Upper lobe of left lung (tissue), 6 donors: ENCODE results near the gene PCBD2. TPM values are rescaled to one million over a fixed set of nuclear protein-coding genes. Genes with fewer than 3 reads are reported as not detected.

Source experiments
- ATAC-seq, 2 donors: fragments of 200-7000 bp; cut with Tn5 transposase; one replicate each; pipeline ENCODE4 v1.9.1; 2022; ENCODE audit warnings: mild to moderate bottlenecking in 2 of 2, moderate library complexity in 2 of 2; ENCODE audit not compliant: low FRiP score in 2 of 2
- DNase-seq, 2 donors: peaks; one replicate each; pipeline ENCODE4 v3.0.0-alpha.2; 2019 to 2020
- H3K27ac ChIP-seq, 4 donors: fragments of 200-600 bp; sonication (generic); one replicate each; pipeline ENCODE4 v1.5.1; 2016 to 2019
- H3K27me3 ChIP-seq, 4 donors: fragments of 200-600 bp; sonication (generic); one replicate each; pipeline ENCODE4 v1.5.1; 2017 to 2019
- H3K36me3 ChIP-seq, 4 donors: fragments of 200-600 bp; sonication (generic); one replicate each; pipeline ENCODE4 v1.5.1; 2016 to 2019
- H3K4me1 ChIP-seq, 4 donors: fragments of 200-600 bp; sonication (generic); one replicate each; pipeline ENCODE4 v1.5.1; 2018 to 2019
- H3K4me3 ChIP-seq, 4 donors: fragments of 200-600 bp; sonication (generic); one replicate each; pipeline ENCODE4 v1.5.1; 2017 to 2019; ENCODE audit warnings: mild to moderate bottlenecking in 2 of 4, moderate library complexity in 1 of 4
- H3K9me3 ChIP-seq, 4 donors: fragments of 200-600 bp; sonication (generic); one replicate each; pipeline ENCODE4 v1.5.1; 2018 to 2019
- CTCF ChIP-seq, 6 experiments: fragments of 450-650 bp in 4 of 6; fragments of 200-600 bp in 2 of 6; sonication (generic) in 2 of 6; IDR thresholded peaks; one replicate each; pipeline ENCODE4 v1.5.1; 2016 to 2019; ENCODE audit warnings: antibody characterized with exemption in 6 of 6
- EP300 ChIP-seq, 4 donors: sonication (generic); formaldehyde crosslinking; IDR thresholded peaks; one replicate each; pipeline ENCODE4 v1.5.1; 2017; ENCODE audit warnings: antibody characterized with exemption in 4 of 4, control low read depth in 2 of 4
- POLR2A ChIP-seq, 4 donors: fragments of 450-650 bp; IDR thresholded peaks; one replicate each; pipeline ENCODE4 v1.5.1; 2016 to 2017; ENCODE audit warnings: antibody characterized with exemption in 4 of 4, mild to moderate bottlenecking in 2 of 4
- POLR2AphosphoS5 ChIP-seq, 2 donors: sonication (generic); formaldehyde crosslinking; IDR thresholded peaks; one replicate each; pipeline ENCODE4 v1.5.1; 2017; ENCODE audit warnings: antibody characterized with exemption in 2 of 2
- WGBS, 2 donors: methylation state at CpG; one replicate each; pipeline ENCODE4 v1.1.5; 2017 to 2018; 5-methylcytosine and 5-hydroxymethylcytosine counted together
- total RNA-seq, 6 donors: library from RNA; depleted of rRNA in 4 of 6; stranded (reverse); fragments of >200 nt in 4 of 6; gene quantifications; one replicate each; pipeline versions ENCODE4 v1.1.0 to v1.2.1, GENCODE V29; 2016 to 2021
- donor health status: DM: no; HTN: no; CAD: no; lungs with moderate emphysema.
- donor health status: DM: no; HTN: yes; CAD: no; lungs with severe emphysema.

PCBD2 gene
- total RNA-seq, 6 donors from 2014 or later: 8.4 to 14.4 (median 9.1) TPM

DNA sequence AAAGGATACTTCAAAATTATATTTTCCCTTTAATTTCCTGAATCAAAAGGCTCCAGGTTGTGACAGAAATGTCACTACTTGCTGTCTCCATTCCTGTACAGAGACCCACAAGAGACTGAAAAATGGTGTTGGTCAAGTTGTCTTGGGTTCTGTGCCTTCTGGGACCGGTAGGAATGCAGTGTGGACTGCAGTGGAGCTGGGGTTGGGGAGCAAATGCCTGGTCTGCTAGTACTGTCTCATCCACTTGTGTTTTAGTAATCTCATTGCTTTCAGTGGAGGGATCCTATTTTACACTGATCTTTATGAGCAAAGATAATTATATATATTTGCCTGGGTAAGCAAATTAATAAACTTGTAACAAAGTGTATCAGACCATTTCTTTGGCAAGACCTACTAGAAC, 38.6 kb downstream of the PCBD2 start:
- no peak for TF ChIP-seq CTCF (IDR thresholded peaks at IDR 0.05)
- no peak for TF ChIP-seq POLR2A (IDR thresholded peaks at IDR 0.05)
- TF ChIP-seq EP300 (IDR thresholded peaks at IDR 0.05): no peak
- no peak for TF ChIP-seq POLR2AphosphoS5 (IDR thresholded peaks at IDR 0.05)
- Histone ChIP-seq H3K36me3 (no peaks in the 10 kb centered on the region), H3K4me1 (peaks cover 0 to 4% (median 0%) of the 10 kb centered on the region in 4 donors), H3K4me3 (no peak overlapping the region), H3K9me3 (no peaks in the 10 kb centered on the region), H3K27me3 (no peaks in the 10 kb centered on the region), H3K27ac (no peak overlapping the region)
- no peak for ATAC-seq
- 69 to 70% methylated on average over 1 of the region's 1 CpG for WGBS, 2 donors
- DNase-seq: no peak

GRCh38 chr5:134944630-134945029, 39.7 kb downstream of the PCBD2 start:
- WGBS, 2 donors: 50% methylated on average over 1 of the region's 1 CpG
- Histone ChIP-seq H3K4me3 (no peak overlapping the region), H3K27ac (no peak overlapping the region), H3K36me3 (no peaks in the 10 kb centered on the region), H3K4me1 (peaks cover 0 to 4% (median 0%) of the 10 kb centered on the region in 4 donors), H3K9me3 (no peaks in the 10 kb centered on the region), H3K27me3 (no peaks in the 10 kb centered on the region)
- TF ChIP-seq POLR2AphosphoS5 (IDR thresholded peaks at IDR 0.05) (no peak), EP300 (IDR thresholded peaks at IDR 0.05) (no peak), CTCF (IDR thresholded peaks at IDR 0.05) (no peak), POLR2A (IDR thresholded peaks at IDR 0.05) (no peak)
- DNase-seq: no peak
- ATAC-seq: no peak

- TF ChIP-seq POLR2AphosphoS5 (IDR thresholded peaks at IDR 0.05) (no peak), POLR2A (IDR thresholded peaks at IDR 0.05) (no peak), EP300 (IDR thresholded peaks at IDR 0.05) (no peak), CTCF (IDR thresholded peaks at IDR 0.05) (no peak)
- H3K4me3 ChIP-seq: no peak overlapping the region
- peaks cover 0 to 4% (median 0%) of the 10 kb centered on the region in 4 donors for H3K4me1 ChIP-seq
Measured at GRCh38 chr5:134945041-134945440, 40.1 kb downstream of the PCBD2 start.

GRCh38 chr5:134948911-134949310, 44.0 kb downstream of the PCBD2 start:
- Histone ChIP-seq H3K36me3 (no peaks in the 10 kb centered on the region), H3K9me3 (peaks cover 0 to 2% (median under 1%) of the 10 kb centered on the region in 4 donors), H3K27me3 (no peaks in the 10 kb centered on the region), H3K4me3 (no peak overlapping the region), H3K27ac (no peak overlapping the region), H3K4me1 (peaks cover 0 to 4% (median 0%) of the 10 kb centered on the region in 4 donors)
- ATAC-seq (peak in 1 of 2 donors; percentile 69), DNase-seq (no peak)
- 90 to 95% methylated on average over 5 of the region's 5 CpGs for WGBS, 2 donors
- TF ChIP-seq CTCF (IDR thresholded peaks at IDR 0.05) (no peak), POLR2AphosphoS5 (IDR thresholded peaks at IDR 0.05) (no peak), EP300 (IDR thresholded peaks at IDR 0.05) (no peak), POLR2A (IDR thresholded peaks at IDR 0.05) (no peak)

More at GRCh38 chr5:134945041-134945440, 40.1 kb downstream of the PCBD2 start:
- H3K27ac ChIP-seq: no peak overlapping the region
- no peaks in the 10 kb centered on the region for H3K36me3 ChIP-seq
- WGBS, 2 donors: 74 to 88% methylated on average over 2 of the region's 2 CpGs
- no peaks in the 10 kb centered on the region for H3K27me3 ChIP-seq
- no peak for ATAC-seq
- DNase-seq: no peak
- no peaks in the 10 kb centered on the region for H3K9me3 ChIP-seq

DNA sequence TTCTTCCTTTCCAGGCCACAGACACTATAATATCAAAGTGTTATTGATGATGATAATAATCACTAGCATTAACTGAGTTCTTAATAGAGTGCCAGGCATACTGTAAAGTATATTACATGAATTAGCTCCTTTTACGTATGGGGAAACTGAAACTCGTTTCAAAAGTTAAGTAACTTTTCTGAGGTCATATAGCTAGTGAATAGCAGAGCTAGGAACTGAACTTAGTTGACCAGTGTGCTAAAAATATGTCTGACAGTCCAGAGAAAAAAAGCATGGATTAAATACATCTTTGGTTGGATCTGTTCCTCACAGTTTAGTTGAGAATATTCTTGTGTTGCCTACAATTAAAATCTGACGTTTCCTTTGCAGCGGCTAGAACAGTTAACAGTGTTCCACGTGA, 44.4 kb downstream of the PCBD2 start:
- 86 to 87% methylated on average over 5 of the region's 5 CpGs for WGBS, 2 donors

More for the DNA sequence above, 44.4 kb downstream of the PCBD2 start:
- Histone ChIP-seq H3K4me1 (peaks cover 0 to 4% (median 0%) of the 10 kb centered on the region in 4 donors), H3K27ac (no peak overlapping the region), H3K27me3 (no peaks in the 10 kb centered on the region), H3K36me3 (no peaks in the 10 kb centered on the region), H3K4me3 (no peak overlapping the region), H3K9me3 (peaks cover 2 to 6% (median 4%) of the 10 kb centered on the region in 4 donors)
- DNase-seq (no peak), ATAC-seq (no peak)
- TF ChIP-seq POLR2A (IDR thresholded peaks at IDR 0.05) (no peak), POLR2AphosphoS5 (IDR thresholded peaks at IDR 0.05) (no peak), CTCF (IDR thresholded peaks at IDR 0.05) (no peak), EP300 (IDR thresholded peaks at IDR 0.05) (no peak)
